CD14-positive monocyte (primary cell): Measurements from ENCODE around the gene COL24A1. TPM values are rescaled to one million over a fixed set of nuclear protein-coding genes. Genes with fewer than 3 reads are reported as not detected.

Source experiments
- DNase-seq, 3 donors: peaks; one replicate each; pipeline ENCODE4 v3.0.0-alpha.2; 2011 to 2022
- H2AFZ ChIP-seq: 2 replicates; pipeline ENCODE4 v1.6.0; 2012; ENCODE audit warnings: mild to moderate bottlenecking, low read depth, low read length, inconsistent platforms; ENCODE audit not compliant: insufficient read depth, poor library complexity, severe bottlenecking
- H3K27ac ChIP-seq, 2 donors: 1 replicate in 1 of 2; 2 replicates in 1 of 2; pipeline ENCODE4 v1.5.1; 2012 to 2013; ENCODE audit warnings: low read length in 2 of 2, control low read depth in 1 of 2, inconsistent platforms in 1 of 2, low read depth in 1 of 2, mild to moderate bottlenecking in 1 of 2
- H3K27me3 ChIP-seq, 2 donors: one replicate each; pipeline versions ENCODE4 v1.6.0 to v1.6.1; 2011 to 2013; ENCODE audit warnings: low read length in 2 of 2; ENCODE audit not compliant: control insufficient read depth in 2 of 2, insufficient read depth in 2 of 2
- H3K36me3 ChIP-seq, 2 donors: replicated peaks in 1 of 2; 1 replicate in 1 of 2; 2 replicates in 1 of 2; pipeline versions ENCODE4 v1.5.1 to v1.6.1; 2012 to 2013; ENCODE audit warnings: low read length in 2 of 2, control low read depth in 1 of 2, inconsistent platforms in 1 of 2, mild to moderate bottlenecking in 1 of 2; ENCODE audit not compliant: insufficient read depth in 2 of 2, control insufficient read depth in 1 of 2
- H3K4me1 ChIP-seq, 2 donors: 1 replicate in 1 of 2; 2 replicates in 1 of 2; pipeline versions ENCODE4 v1.5.1 to v1.6.1; 2012 to 2013; ENCODE audit warnings: low read length in 2 of 2, control low read depth in 1 of 2, inconsistent platforms in 1 of 2, mild to moderate bottlenecking in 1 of 2, moderate library complexity in 1 of 2; ENCODE audit not compliant: insufficient read depth in 2 of 2, control insufficient read depth in 1 of 2
- H3K4me2 ChIP-seq: replicated peaks from 2 replicates; pipeline ENCODE3; 2012; ENCODE audit warnings: low read length, moderate library complexity, mild to moderate bottlenecking; ENCODE audit not compliant: poor library complexity, severe bottlenecking; ENCODE audit errors: extremely low read depth
- H3K4me3 ChIP-seq, 3 experiments: fragments of 200-600 bp in 1 of 3; sonication (generic) in 1 of 3; replicated peaks in 1 of 3; 1 replicate in 2 of 3; 2 replicates in 1 of 3; pipeline ENCODE4 v1.5.1; 2011 to 2013; ENCODE audit warnings: low read length in 3 of 3, mild to moderate bottlenecking in 3 of 3, control low read depth in 2 of 3, low read depth in 2 of 3, inconsistent platforms in 1 of 3, moderate library complexity in 1 of 3
- H3K79me2 ChIP-seq: 2 replicates; pipeline ENCODE4 v1.6.0; 2012; ENCODE audit warnings: mild to moderate bottlenecking, control low read depth, inconsistent platforms, low read length, moderate library complexity; ENCODE audit not compliant: insufficient read depth
- H3K9ac ChIP-seq: 2 replicates; pipeline ENCODE4 v1.6.0; 2017; ENCODE audit warnings: low read length, mild to moderate bottlenecking; ENCODE audit not compliant: insufficient read depth, poor library complexity, severe bottlenecking
- H3K9me3 ChIP-seq, 2 donors: replicated peaks in 1 of 2; 1 replicate in 1 of 2; 2 replicates in 1 of 2; pipeline versions ENCODE4 v1.5.1 to v1.6.1; 2012 to 2013; ENCODE audit warnings: low read length in 2 of 2, control low read depth in 1 of 2; ENCODE audit not compliant: control insufficient read depth in 1 of 2, insufficient read depth in 1 of 2
- H4K20me1 ChIP-seq: 2 replicates; pipeline ENCODE4 v1.6.0; 2012; ENCODE audit warnings: mild to moderate bottlenecking, low read length, control low read depth, moderate library complexity; ENCODE audit not compliant: insufficient read depth
- H3K27ac Mint-ChIP-seq, 7 donors: one replicate each; pipeline ENCODE4 v1.8.0; 2020; ENCODE audit warnings: mild to moderate bottlenecking in 7 of 7, mixed read lengths in 7 of 7, moderate library complexity in 6 of 7, inconsistent platforms in 2 of 7
- H3K27me3 Mint-ChIP-seq, 3 donors: one replicate each; pipeline ENCODE4 v1.8.0; 2021 to 2022; ENCODE audit warnings: low read depth in 3 of 3, mild to moderate bottlenecking in 3 of 3, mixed read lengths in 3 of 3, moderate library complexity in 3 of 3, inconsistent platforms in 1 of 3
- H3K36me3 Mint-ChIP-seq, 2 donors: one replicate each; pipeline ENCODE4 v1.8.0; 2020; ENCODE audit warnings: mixed read lengths in 2 of 2, inconsistent platforms in 1 of 2, mild to moderate bottlenecking in 1 of 2
- H3K4me1 Mint-ChIP-seq: one replicate; pipeline ENCODE4 v1.8.0; 2020; ENCODE audit warnings: mild to moderate bottlenecking, mixed read lengths
- H3K4me3 Mint-ChIP-seq, 2 donors: one replicate each; pipeline ENCODE4 v1.8.0; 2020; ENCODE audit warnings: mild to moderate bottlenecking in 2 of 2, mixed read lengths in 2 of 2, moderate library complexity in 1 of 2
- H3K9me3 Mint-ChIP-seq, 7 donors: one replicate each; pipeline ENCODE4 v1.8.0; 2020 to 2022; ENCODE audit warnings: mixed read lengths in 7 of 7, mild to moderate bottlenecking in 6 of 7, moderate library complexity in 6 of 7, inconsistent platforms in 2 of 7
- CTCF ChIP-seq: fragments of 200-600 bp; IDR thresholded peaks from one replicate; pipeline ENCODE4 v1.8.0; 2022; ENCODE audit warnings: antibody characterized with exemption, mild to moderate bottlenecking
- WGBS: methylation state at CpG from one replicate; pipeline ENCODE4 v1.1.5; 2013; ENCODE audit warnings: missing lambda C conversion rate; ENCODE audit not compliant: insufficient coverage; 5-methylcytosine and 5-hydroxymethylcytosine counted together
- intact Hi-C, 2 donors: fragments of 100-400 bp; cut with micrococcal nuclease; formaldehyde crosslinking; loops; one replicate each; pipeline versions ENCODE4 v1.15.0 to v1.15.1; 2023
- polyA plus RNA-seq, 3 donors: library from polyadenylated mRNA; depleted of rRNA in 1 of 3; unstranded in 2 of 3; stranded (reverse) in 1 of 3; fragments of 300-500 nt in 2 of 3; fragments of >200 nt in 1 of 3; fragmentation: Illumina TruSeq in 2 of 3; gene quantifications; 1 replicate in 2 of 3; 2 replicates in 1 of 3; pipeline ENCODE4 v1.2.3, GENCODE V29; 2012 to 2021

The COL24A1 gene
- polyA plus RNA-seq, 3 donors = 0.05 to 0.13 TPM; not detected in 1

GRCh38 chr1:86100401-86100800 lies 56.2 kb downstream of the COL24A1 start:
- Mint-ChIP-seq H3K27ac (no peak overlapping the region), H3K4me3 (no peak overlapping the region), H3K27me3 (peaks cover 0 to 2% (median 0%) of the 10 kb centered on the region in 3 donors), H3K9me3 (peaks cover 0 to 18% (median 7%) of the 10 kb centered on the region in 7 donors), H3K36me3 (peaks cover 0 to 7% of the 10 kb centered on the region in 2 donors), H3K4me1 (peaks cover 3% of the 10 kb centered on the region)
- no CpG with 5 or more reads among the region's 1 CpG for WGBS
- intact Hi-C loops = no loop called here
- H3K4me3 ChIP-seq = no peak overlapping the region
- no peak for TF ChIP-seq CTCF
- no peaks in the 10 kb centered on the region for H3K36me3 ChIP-seq
- H3K27me3 ChIP-seq = no peaks in the 10 kb centered on the region
- no peak overlapping the region for H3K9ac ChIP-seq
- no peak overlapping the region for H2AFZ ChIP-seq
- H3K4me2 ChIP-seq = no peak overlapping the region
- DNase-seq = no peak
- H4K20me1 ChIP-seq = no peaks in the 10 kb centered on the region
- H3K4me1 ChIP-seq = no peaks in the 10 kb centered on the region
- peaks cover 0 to 10% of the 10 kb centered on the region in 2 donors for H3K9me3 ChIP-seq
- no peaks in the 10 kb centered on the region for H3K79me2 ChIP-seq
- no peak overlapping the region for H3K27ac ChIP-seq

DNA sequence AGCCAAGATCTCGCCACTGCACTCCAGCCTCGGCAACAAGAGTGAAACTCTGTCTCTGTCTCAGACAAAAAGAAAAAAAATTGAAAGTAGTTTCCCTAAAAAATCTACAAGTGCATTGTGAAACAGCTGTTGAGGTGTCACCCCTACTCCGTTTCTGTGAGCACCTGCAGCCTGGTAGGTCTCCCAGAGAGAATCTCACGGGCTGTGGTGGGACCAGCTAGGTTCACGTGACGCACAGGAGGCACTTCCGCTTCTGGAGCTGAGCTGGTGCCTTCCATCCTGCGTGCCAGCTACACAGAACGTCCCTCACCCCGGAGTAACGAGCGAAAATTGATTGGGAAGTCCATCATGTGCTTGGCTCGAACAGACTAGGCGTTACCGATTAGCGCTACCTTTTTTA lies 66.8 kb downstream of the COL24A1 start:
- TF ChIP-seq CTCF = no peak
- H3K27me3 ChIP-seq = no peaks in the 10 kb centered on the region
- Mint-ChIP-seq H3K27ac (peak overlapping the region in 2 of 7 donors; percentile 1 to 13), H3K36me3 (no peaks in the 10 kb centered on the region), H3K4me3 (no peak overlapping the region), H3K4me1 (peaks cover 9% of the 10 kb centered on the region), H3K27me3 (no peaks in the 10 kb centered on the region), H3K9me3 (peaks cover 0 to 4% (median 0%) of the 10 kb centered on the region in 7 donors)
- DNase-seq = no peak
- no peak overlapping the region for H3K27ac ChIP-seq
- H3K36me3 ChIP-seq = no peaks in the 10 kb centered on the region
- no peak overlapping the region for H2AFZ ChIP-seq
- no peaks in the 10 kb centered on the region for H3K4me1 ChIP-seq
- intact Hi-C loops = no loop called here
- H3K9ac ChIP-seq = no peak overlapping the region
- no peaks in the 10 kb centered on the region for H3K9me3 ChIP-seq
- 95% methylated on average over 7 of the region's 16 CpGs for WGBS
- H4K20me1 ChIP-seq = no peaks in the 10 kb centered on the region
- H3K4me2 ChIP-seq = no peak overlapping the region
- no peaks in the 10 kb centered on the region for H3K79me2 ChIP-seq
- no peak overlapping the region for H3K4me3 ChIP-seq
